HG02610 (cell line): ENCODE results near the gene C1QTNF12.

Experiments
- ATAC-seq: cut with Tn5 transposase; IDR thresholded peaks from one replicate; pipeline ENCODE4 v1.9.1; 2021; ENCODE audit warnings: mild to moderate bottlenecking, moderate library complexity; ENCODE audit not compliant: unreplicated experiment

The C1QTNF12 gene, protein sequence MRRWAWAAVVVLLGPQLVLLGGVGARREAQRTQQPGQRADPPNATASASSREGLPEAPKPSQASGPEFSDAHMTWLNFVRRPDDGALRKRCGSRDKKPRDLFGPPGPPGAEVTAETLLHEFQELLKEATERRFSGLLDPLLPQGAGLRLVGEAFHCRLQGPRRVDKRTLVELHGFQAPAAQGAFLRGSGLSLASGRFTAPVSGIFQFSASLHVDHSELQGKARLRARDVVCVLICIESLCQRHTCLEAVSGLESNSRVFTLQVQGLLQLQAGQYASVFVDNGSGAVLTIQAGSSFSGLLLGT

DNA sequence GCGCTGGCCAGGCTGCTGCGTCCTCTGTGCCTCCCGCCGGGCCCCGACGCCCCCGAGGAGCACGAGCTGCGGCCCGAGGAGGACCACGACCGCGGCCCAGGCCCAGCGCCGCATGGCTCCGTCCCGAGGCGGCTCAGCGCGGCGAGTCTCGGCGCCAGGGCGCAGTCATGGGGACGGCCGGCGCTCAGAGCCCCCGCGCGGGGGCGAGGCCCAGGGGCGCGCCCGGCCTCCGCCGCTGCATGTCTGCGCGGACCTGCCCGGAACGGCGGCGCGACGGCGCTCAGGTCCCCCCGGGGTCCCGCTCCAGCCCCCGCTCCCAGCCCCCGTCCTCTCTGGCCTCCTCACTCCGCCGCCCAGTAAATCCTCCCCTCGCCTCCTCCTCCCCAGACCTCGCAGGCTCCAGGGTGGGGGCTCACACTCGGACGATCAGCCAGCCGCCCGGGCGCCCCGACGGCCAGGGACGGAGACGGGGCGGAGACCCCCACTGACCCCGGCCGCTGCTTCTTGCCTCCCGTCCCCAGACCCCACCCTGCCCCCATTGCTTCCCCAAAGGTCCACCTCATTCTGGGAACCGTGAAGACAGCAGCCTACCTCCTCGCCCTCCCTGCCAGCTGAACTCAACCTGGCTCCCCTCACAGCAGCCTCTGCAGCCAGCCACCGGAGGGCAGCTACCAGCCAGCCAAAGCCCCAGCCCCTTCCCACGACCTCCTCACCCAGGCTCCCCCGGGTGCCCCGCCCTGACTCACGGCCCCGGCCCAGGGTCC lies at the start of gene C1QTNF12:
Gene C1QTNF12, minus strand, starts transcription at position 146 of the 764 bp plus-strand sequence. Its CDS starts 32 bp downstream, at position 114.
- no peak for ATAC-seq

DNA sequence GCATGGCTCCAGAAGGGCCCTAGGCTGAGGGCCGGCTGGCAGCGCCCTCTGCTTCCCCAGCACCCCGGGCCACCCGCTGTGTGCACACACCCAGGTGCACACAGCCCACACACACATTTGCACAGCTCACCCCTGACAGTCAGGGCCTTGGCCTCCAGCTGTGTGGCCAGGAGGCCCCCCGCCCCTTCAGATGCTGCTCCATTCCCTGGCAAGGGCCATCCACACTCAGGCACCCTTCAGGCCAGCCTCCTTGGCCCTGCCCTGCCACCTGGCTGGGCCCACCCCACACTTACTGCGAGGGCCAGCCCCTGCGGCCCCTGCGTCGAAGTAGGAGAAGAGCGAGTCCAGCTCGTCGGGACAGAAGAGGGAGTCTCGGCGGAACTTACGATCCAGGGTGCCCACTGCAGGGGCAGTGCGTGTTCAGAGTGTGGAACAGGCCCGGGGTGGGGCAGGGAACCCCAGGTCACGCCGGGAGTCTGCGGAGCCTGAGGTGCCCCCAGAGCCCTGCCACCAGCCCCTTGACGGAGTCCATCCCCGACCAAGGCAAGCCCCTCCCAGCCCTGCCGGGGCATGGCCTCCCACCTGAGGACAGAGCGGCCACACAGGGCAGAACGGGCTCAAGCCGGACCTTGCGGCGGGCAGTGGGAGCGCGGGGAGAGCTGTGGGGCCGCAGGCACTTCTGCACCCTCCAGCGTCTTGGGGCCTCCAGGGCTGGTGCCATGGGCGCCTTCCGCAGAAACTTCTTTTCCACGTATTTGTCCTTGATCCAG lies 48.8 kb upstream of the C1QTNF12 start:
- ATAC-seq: no peak

DNA sequence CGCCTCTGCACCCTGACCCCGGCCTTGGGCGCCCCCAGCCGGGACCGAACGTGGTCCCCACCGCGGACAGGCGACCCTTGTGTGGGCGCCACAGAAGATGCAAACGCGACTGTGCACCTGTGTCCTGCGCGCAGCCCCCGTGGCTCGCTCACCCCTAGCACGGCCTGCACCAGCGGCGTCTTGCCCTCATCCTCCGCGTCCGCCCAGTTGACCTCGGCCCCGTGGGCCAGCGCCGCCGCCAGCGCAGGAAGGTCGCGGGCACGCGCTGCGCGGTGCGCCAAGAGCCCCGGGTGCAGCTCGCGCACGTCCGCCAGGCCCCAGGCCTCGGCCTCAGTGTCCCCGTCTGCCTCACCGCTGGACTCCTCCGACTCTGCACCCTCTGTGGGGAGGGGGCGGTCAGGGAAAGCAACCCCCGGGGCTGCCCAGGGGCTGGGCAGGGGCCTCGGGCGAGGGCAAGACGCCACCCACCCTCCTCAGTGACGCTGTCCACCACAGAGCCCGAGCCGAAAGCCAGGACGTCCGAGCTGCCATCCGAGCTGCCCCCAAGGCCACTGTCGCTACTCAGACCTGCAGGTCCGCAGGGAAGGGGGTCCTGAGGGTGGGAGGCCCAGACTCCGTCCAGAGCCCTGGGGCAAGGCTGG lies 47.8 kb upstream of the C1QTNF12 start:
- ATAC-seq: no peak

DNA sequence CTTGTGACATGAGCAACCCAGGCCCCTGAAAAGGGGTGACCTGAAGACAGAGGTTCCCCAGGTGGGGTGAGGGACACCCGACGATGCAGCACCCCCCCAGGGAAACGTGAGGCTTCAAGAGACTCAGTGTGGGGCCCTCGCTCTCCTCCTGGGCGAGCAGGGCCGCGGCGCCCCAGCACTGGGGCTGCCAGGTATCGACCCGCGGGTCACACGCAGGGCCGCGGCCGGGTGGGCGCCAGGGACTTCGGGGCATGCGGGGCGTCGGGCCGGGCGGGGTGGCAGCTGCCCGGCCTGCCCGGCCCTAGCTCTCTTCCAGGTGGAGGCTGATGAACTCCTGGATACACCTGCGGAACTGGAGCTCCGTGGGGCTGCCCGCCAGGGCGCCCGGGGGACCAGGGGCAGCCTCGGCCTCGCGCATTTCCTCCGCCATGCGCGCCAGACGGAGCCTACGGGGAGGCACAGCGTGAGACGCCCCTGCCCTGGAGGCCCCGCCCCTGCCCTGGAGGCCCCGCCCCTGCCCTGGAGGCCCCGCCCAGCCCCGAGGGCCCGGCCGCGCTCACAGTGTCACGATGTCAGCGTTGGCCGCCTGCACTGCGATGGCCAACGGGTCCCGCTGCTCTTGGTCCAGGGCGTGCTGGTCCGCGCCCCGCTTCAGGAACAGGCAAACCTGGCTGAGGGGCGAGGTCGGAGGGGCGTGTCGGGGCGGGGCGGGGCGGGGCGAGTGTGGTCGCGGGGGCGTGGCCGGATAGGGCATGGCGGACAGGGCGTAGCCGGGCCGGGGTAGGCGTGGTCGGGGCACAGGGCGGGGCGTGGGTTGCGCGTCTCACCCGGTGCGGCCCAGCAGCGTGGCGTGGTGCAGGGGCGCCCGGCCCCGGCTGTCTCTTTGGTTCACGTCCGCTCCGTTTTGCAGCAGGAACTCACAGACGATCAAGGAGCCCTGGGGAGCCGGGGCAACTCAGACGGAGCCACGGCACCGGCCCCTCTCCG lies 47.0 kb upstream of the C1QTNF12 start:
- ATAC-seq: no peak

DNA sequence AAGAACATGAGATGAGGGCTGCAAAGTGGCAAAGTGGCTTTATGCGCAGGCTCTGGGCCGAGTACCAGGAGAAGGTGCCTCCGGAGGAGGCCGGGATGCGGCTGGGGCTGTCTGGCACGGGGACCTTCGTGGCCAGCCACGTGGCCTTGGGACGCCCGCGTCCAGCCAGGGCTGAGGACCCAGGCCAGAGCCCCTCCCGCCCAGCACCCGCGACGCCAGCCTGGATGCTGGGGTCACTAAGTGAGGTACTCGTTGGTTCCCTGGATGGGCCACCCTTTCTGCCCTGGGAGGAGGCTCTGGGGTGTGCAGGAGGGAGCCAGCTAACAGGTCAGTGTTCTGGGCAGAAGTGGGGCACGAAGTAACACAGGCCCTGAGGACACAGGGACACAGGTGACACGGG lies 46.3 kb upstream of the C1QTNF12 start:
- no peak for ATAC-seq

DNA sequence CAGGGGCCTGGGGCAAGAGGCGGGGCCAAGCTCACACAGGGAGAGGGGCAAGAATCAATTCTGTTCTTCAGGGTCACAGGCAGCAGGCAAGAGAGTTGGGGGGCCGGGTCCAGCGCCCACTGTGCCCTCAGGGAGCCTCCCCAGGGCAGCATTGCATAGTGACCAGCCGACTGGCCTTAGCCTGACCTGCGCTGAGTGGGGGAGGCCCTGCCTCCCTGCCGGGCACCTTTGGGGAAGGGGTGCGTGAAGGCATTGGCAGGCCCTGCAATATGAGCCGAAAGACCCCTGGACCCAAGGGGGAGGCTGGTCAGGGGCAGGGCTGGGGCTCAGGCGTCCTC lies 45.9 kb upstream of the C1QTNF12 start:
- no peak for ATAC-seq

DNA sequence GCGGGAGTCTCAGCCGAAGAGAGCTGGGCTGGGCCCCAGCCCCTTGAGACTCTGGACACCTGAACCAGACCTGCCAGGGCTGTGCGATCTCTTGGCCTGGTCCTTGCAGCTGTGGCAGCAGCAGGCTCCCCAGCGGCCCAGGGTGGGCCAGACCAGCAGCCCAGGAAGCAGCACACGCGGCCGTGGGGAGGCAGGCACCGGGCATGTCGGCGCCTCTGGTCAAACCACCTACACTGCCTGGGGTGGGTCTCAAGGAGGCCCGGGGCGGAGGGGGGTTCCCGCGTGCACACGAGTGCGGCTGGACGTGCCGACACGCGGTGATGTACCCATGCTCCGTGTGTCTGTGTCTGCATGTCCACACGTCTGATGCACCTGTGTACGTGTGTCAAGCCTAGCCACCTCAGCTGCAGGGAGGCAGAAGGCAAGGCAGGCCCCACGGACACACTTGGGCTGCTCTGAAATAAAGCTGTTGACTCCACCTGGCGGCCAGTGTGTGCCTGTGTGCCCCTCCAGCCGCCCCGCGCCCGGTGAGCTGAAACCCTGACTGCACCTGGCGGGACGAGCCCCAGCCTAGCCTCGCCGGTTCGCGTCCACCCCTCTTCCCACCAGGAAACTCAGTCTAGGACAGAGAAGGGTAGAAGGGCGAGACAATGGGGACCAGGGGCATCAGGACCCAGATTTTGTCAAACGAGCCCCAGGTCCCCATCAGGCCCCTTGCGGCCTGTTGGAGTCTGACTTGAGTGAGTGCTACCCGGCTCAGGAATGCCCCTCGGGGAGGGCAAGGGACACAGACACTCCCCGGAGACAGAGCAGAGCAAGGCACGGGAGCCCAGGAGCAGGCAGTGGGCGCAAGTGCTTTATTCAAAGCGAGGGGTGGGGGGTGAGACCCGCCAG lies 45.3 kb upstream of the C1QTNF12 start:
- no peak for ATAC-seq

DNA sequence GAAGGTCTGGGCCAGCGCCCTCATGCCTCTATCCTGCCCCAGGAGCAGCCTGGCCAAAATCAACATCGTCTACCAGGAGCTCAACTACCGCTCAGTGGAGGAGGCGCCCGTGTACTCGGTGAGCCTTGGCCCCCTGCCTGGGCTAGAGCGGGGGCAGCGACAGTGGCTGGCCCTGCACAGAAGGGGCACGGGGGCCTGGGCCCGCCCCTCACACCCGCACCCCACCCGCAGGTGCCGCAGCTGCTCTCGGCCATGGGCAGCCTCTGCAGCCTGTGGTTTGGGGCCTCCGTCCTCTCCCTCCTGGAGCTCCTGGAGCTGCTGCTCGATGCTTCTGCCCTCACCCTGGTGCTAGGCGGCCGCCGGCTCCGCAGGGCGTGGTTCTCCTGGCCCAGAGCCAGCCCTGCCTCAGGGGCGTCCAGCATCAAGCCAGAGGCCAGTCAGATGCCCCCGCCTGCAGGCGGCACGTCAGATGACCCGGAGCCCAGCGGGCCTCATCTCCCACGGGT lies 44.6 kb upstream of the C1QTNF12 start:
- no peak for ATAC-seq

DNA sequence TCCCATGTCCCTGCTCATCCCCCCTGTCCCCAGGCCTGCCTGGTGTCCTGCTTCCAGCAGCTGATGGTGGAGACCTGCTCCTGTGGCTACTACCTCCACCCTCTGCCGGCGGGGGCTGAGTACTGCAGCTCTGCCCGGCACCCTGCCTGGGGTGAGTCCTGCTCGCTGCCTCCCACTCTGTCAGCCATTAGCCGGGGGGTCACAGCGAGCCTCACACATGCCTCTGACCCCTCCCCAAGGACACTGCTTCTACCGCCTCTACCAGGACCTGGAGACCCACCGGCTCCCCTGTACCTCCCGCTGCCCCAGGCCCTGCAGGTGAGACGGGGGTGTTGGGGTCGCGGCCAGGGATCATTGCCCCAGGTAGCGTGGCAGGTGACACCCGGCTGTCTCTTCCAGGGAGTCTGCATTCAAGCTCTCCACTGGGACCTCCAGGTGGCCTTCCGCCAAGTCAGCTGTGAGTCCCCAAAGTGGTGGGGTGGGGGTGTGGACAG lies 43.8 kb upstream of the C1QTNF12 start:
- no peak for ATAC-seq

DNA sequence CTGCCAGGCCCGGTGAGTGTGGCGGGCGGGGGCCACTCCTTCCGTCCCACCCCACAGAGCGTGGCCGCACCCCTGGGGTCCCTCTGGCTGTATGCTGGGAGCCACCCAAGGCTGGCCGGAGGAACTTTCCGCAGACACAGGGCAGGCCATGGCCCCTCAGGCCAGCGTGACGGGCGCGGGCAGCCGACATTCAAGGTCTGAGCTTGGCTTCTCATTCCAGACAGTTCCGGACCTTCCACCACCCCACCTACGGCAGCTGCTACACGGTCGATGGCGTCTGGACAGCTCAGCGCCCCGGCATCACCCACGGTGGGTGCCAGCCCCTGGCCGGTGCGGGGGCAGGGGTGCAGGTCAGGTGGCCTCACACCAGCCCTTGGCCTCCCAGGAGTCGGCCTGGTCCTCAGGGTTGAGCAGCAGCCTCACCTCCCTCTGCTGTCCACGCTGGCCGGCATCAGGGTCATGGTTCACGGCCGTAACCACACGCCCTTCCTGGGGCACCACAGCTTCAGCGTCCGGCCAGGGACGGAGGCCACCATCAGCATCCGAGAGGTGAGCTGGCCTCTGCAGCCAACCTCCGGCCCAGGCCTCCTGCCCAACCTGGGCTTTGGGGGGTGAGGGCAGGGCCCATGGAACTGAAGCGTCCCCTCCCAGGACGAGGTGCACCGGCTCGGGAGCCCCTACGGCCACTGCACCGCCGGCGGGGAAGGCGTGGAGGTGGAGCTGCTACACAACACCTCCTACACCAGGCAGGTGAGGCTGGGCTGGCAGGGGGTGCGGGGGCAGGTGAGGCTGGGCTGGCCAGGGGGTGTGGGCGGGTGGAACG lies 41.0 kb upstream of the C1QTNF12 start:
- no peak for ATAC-seq

DNA sequence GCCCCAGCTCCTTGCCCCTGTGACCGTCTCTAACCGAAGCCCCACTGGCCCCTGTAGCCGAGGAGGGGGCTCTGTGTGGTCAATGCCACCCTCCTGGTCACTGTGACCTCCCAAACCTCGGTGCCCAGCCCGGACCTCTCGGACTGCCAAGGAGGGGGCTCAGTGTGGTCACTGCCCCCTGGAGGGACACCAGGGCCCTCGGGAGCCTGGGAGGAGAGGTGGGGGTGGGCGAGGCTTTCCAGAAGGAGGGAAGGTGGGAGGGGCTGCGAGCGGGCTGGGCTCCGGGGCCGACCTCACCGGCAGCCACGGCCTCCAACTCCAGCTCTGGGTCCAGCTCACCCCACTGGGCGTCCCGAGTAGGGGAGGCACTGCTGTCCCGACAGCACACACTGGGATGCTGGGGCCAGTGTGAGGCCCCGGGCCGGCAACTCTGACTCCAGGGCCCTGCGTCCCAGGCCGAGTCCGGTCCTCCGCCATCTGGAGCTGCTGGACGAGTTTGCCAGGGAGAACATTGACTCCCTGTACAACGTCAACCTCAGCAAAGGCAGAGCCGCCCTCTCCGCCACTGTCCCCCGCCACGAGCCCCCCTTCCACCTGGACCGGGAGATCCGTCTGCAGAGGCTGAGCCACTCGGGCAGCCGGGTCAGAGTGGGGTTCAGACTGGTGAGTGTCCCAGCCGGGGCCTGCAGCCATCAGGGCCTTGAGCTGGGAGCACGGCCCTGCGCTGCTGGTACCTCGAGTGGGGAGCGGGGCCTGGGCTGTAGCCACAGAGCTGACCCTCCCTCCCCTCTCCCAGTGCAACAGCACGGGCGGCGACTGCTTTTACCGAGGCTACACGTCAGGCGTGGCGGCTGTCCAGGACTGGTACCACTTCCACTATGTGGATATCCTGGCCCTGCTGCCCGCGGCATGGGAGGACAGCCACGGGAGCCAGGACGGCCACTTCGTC lies 40.1 kb upstream of the C1QTNF12 start:
- no peak for ATAC-seq

DNA sequence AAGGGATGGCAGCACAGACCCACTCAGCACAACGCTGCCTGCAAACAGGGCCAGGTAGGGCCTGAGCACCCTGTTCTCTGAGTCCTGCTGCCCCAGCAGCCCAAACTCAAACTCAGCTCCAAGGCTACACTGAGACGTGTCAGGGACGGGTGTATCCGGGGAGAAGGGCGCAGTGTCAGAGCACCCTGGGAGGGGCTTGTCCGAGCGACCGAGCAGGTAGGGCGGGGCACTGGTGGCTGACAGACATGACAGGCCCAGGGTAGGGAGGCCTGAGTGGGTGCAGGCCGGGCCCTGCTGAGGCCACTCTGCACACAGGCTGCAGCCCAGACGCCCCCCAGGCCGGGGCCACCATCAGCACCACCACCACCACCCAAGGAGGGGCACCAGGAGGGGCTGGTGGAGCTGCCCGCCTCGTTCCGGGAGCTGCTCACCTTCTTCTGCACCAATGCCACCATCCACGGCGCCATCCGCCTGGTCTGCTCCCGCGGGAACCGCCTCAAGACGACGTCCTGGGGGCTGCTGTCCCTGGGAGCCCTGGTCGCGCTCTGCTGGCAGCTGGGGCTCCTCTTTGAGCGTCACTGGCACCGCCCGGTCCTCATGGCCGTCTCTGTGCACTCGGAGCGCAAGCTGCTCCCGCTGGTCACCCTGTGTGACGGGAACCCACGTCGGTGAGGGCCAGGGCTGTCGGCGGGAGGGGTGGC lies 39.2 kb upstream of the C1QTNF12 start:
- ATAC-seq: no peak

DNA sequence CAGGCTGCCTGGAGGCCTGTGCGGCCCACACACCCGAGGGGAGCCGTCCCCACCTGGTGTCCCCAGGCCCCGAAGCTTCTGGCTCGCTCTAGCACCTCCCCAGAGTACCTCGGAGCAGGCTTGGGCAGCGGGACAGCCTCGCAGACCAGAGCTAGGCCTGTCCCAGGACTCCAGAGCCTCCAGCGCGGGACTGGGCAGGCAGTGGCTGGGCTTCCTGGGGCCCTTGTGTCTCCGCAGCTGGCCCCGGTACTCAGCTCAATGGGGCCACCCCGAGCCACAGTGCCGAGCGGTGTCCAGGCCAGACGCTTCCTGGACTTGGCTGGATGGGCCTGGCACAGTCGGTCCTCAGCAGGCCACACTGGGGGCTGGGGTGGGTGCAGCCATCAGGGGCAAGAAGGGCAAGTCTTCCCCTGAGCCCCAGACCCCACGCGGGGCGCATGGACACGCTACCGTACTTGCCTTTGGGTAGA lies 38.6 kb upstream of the C1QTNF12 start:
- no peak for ATAC-seq

DNA sequence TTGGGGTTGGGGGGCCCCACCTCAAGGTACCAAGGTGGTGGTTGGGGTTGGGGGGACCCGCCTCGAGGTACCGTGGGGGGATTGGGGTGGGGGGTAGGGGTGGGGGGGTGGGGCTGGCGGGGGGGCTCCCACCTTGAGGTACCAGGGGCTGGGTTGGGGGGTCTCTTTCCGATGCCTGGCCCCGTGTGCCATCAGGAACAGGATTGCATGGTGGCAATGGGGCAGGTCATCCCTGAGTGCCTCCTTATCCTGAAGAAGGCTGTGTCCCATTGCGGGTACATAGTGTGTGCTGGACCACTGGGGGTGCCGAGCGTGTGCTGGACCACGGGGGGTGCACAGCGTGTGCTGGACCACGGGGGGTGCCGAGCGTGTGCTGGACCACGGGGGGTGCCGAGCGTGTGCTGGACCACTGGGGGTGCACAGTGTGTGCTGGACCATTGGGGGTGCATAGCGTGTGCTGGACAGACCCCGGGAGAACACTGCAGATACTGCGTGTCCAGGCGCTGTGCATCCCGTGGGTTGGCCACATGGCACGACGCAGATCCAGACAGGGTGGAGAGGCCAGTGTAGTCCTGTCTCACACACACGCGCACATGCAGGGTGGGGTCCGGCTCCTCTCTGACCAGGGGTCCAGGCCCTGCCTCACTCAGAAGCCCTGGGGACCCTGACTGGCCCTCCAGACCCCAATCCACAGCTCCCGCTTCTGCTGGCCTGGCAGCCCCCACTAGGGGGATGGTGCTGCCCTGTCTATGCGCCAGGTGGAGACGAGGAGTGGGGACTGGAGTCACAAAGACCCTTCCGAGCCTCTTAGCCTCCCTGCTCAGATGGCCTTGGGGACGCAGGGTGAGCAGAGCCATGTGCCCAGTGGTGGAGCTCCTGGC lies 37.9 kb upstream of the C1QTNF12 start:
- ATAC-seq: no peak

DNA sequence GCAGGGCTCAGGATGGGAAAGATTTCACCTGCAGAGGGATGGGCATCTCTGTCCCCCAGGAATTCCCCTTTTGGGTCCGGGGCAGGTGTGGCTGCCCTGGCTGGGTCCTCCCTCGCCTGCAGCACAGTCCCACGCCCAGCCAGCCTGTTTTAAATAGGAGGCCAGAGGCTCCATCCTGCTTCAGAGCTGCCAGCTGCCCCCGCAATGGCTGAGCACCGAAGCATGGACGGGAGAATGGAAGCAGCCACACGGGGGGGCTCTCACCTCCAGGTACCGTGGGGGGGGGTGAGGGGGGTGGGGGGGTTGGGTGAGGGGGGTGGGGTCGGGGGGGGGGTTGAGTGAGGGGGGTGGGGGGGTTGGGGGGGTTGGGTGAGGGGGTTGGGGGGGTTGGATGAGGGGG lies 37.3 kb upstream of the C1QTNF12 start:
- no peak for ATAC-seq
